Breast epithelium (tissue), 4 donors: Measurements from ENCODE around the gene ALDH5A1. TPM values are rescaled to one million over a fixed set of nuclear protein-coding genes. Genes with fewer than 3 reads are reported as not detected.

Experiments
- DNase-seq, 2 donors: peaks; one replicate each; pipeline ENCODE4 v3.0.0-alpha.2; 2019; ENCODE audit warnings: low spot score in 2 of 2
- H3K27ac ChIP-seq, 2 donors: fragments of 200-600 bp; sonication (generic) in 1 of 2; one replicate each; pipeline ENCODE4 v1.5.1; 2016 to 2019; ENCODE audit warnings: mild to moderate bottlenecking in 1 of 2
- H3K27me3 ChIP-seq, 2 donors: fragments of 200-600 bp; sonication (generic) in 1 of 2; one replicate each; pipeline versions ENCODE4 v1.5.1 to v1.6.0; 2017 to 2019; ENCODE audit warnings: control low read depth in 1 of 2, mild to moderate bottlenecking in 1 of 2
- H3K36me3 ChIP-seq: fragments of 200-600 bp; one replicate; pipeline ENCODE4 v1.5.1; 2019
- H3K4me1 ChIP-seq, 2 donors: fragments of 200-600 bp; sonication (generic); one replicate each; pipeline ENCODE4 v1.5.1; 2016 to 2019; ENCODE audit warnings: control low read depth in 1 of 2
- H3K4me3 ChIP-seq, 3 donors: fragments of 200-600 bp; sonication (generic); 1 replicate in 2 of 3; 2 replicates in 1 of 3; pipeline ENCODE4 v1.5.1; 2016 to 2019; ENCODE audit warnings: mild to moderate bottlenecking in 3 of 3, moderate library complexity in 2 of 3
- H3K9me3 ChIP-seq, 2 donors: fragments of 200-600 bp; sonication (generic) in 1 of 2; one replicate each; pipeline ENCODE4 v1.5.1; 2016 to 2019; ENCODE audit warnings: control low read depth in 1 of 2
- CTCF ChIP-seq, 3 donors: fragments of 450-650 bp; IDR thresholded peaks; one replicate each; pipeline ENCODE4 v1.5.1; 2016 to 2017; ENCODE audit warnings: antibody characterized with exemption in 3 of 3, mild to moderate bottlenecking in 3 of 3, moderate library complexity in 3 of 3
- POLR2A ChIP-seq: fragments of 450-650 bp; IDR thresholded peaks from one replicate; pipeline ENCODE4 v1.6.1; 2016; ENCODE audit warnings: antibody characterized with exemption, mild to moderate bottlenecking, moderate library complexity
- POLR2AphosphoS5 ChIP-seq, 3 donors: sonication (generic); formaldehyde crosslinking; IDR thresholded peaks; one replicate each; pipeline ENCODE4 v1.6.1; 2017; ENCODE audit warnings: antibody characterized with exemption in 3 of 3
- intact Hi-C: fragments of 100-400 bp; cut with DNase I; formaldehyde crosslinking; loops from one replicate; pipeline ENCODE4 v1.15.1; 2023; ENCODE audit warnings: low total_unique reads
- total RNA-seq, 3 donors: library from RNA; depleted of rRNA; stranded (reverse); fragments of >200 nt; gene quantifications; one replicate each; pipeline ENCODE4 v1.1.0, GENCODE V29; 2016

ALDH5A1 gene
- total RNA-seq, 3 donors from 2014 or later, result 3.9 to 6.4 (median 6.1) TPM

DNA sequence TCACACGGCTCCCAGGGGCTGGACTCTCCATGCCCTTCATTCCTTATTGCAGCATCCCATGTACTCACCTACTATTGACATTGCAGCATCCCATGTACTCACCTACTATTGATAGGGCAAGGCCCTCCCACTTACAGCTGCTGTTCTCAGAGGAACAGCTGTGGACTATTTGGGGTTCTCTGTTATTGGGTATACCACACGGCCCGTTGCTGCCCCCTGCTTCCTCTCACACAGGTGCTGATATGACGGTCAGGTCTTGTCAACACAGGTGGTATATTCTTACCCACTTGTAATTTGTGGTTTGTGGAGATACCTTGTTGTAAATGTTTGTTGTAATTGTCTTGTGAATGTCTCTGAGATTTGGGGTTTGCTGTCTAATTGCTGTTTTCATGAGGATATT is 18.8 kb downstream of the ALDH5A1 start:
- H3K4me3 ChIP-seq, result no peak overlapping the region

GRCh38 chr6:24517659-24518543 is 23.1 kb downstream of the ALDH5A1 start:
- Histone ChIP-seq H3K27me3 (no peaks in the 10 kb centered on the region), H3K4me3 (no peak overlapping the region), H3K9me3 (no peaks in the 10 kb centered on the region), H3K4me1 (no peaks in the 10 kb centered on the region), H3K27ac (no peak overlapping the region), H3K36me3 (no peaks in the 10 kb centered on the region)
- no peak for DNase-seq
- intact Hi-C loops, result no loop called here
- TF ChIP-seq CTCF (IDR thresholded peaks at IDR 0.05), result no peak
- no peak for TF ChIP-seq POLR2A
- no peak for TF ChIP-seq POLR2AphosphoS5 (IDR thresholded peaks at IDR 0.05)

More for the DNA sequence above, 18.8 kb downstream of the ALDH5A1 start:
- intact Hi-C loops, result no loop called here
- no peaks in the 10 kb centered on the region for H3K27me3 ChIP-seq
- no peaks in the 10 kb centered on the region for H3K9me3 ChIP-seq
- no peak for TF ChIP-seq POLR2A
- no peak for TF ChIP-seq CTCF (IDR thresholded peaks at IDR 0.05)
- TF ChIP-seq POLR2AphosphoS5 (IDR thresholded peaks at IDR 0.05), result no peak
- H3K4me1 ChIP-seq, result no peaks in the 10 kb centered on the region
- H3K36me3 ChIP-seq, result no peaks in the 10 kb centered on the region
- DNase-seq, result no peak
- no peak overlapping the region for H3K27ac ChIP-seq

DNA sequence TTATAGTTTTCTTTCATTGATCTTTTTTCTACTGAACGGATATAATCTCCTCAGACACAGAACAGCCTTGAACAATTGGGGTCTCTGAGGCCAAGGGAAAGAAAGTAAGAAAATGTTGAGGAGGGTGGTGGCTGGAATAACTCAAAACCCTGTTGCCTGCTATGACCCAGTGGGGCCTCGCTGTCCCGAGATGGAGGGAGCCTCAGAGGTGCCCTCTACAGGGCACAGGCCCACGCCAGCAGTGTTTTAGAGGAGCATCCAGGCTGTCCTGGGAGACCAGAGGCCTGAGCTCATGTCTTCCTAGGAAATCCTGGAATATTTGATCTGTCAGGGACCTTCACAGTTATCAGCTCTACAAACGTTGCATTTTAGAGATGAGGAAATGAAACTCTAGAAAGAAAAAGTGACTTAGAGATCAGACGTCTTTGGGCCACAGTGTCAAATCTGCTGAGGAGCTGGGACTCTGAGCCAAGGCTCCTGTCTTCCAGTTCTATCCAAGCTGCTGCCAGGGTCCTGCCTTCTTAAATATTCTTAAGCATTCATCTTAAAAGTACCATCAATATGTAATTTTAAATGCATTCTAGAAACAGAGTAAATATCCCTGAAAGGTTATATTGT is 26.3 kb downstream of the ALDH5A1 start:
- TF ChIP-seq CTCF (IDR thresholded peaks at IDR 0.05) (peak in 1 of 3 donors; percentile 23), POLR2AphosphoS5 (IDR thresholded peaks at IDR 0.05) (no peak)
- Histone ChIP-seq H3K36me3 (no peaks in the 10 kb centered on the region), H3K4me1 (no peaks in the 10 kb centered on the region), H3K4me3 (no peak overlapping the region), H3K27me3 (no peaks in the 10 kb centered on the region), H3K27ac (no peak overlapping the region), H3K9me3 (no peaks in the 10 kb centered on the region)
- intact Hi-C loops, result no loop called here
- DNase-seq, result no peak

GRCh38 chr6:24522228-24523176 is 27.7 kb downstream of the ALDH5A1 start:
- Histone ChIP-seq H3K9me3 (no peaks in the 10 kb centered on the region), H3K4me3 (no peak overlapping the region), H3K27ac (no peak overlapping the region), H3K4me1 (no peaks in the 10 kb centered on the region), H3K36me3 (no peaks in the 10 kb centered on the region), H3K27me3 (no peaks in the 10 kb centered on the region)
- TF ChIP-seq POLR2A (no peak), POLR2AphosphoS5 (IDR thresholded peaks at IDR 0.05) (no peak), CTCF (IDR thresholded peaks at IDR 0.05) (no peak)
- DNase-seq, result no peak
- intact Hi-C loops, result no loop called here
